SK-N-SH (cell line): Measurements from ENCODE around the gene CIB4. TPM values are rescaled to one million over a fixed set of nuclear protein-coding genes. Genes with fewer than 3 reads are reported as not detected.

Source experiments
- CTCF ChIA-PET: fragments of 300-600, 350-600 bp; formaldehyde crosslinking; extraction: SDS; loops from one replicate; lab custom pipeline; 2021; lab: Yijun Ruan, JAX
- POLR2A ChIA-PET: fragments of 350-600 bp; sonication (Branson Sonifier 250); formaldehyde crosslinking; extraction: SDS; loops from one replicate; lab custom pipeline; 2020; ENCODE audit warnings: antibody characterized with exemption, inconsistent platforms; lab: Yijun Ruan, JAX
- DNase-seq: peaks from one replicate; pipeline ENCODE4 v3.0.0; 2012
- H2AFZ ChIP-seq: fragments of 200-600 bp; sonication (generic); 2 replicates; pipeline ENCODE4 v1.8.1; 2016; ENCODE audit warnings: antibody characterized with exemption, mild to moderate bottlenecking, low read depth
- H3F3A ChIP-seq: fragments of 200-600 bp; sonication (generic); replicated peaks from 2 replicates; pipeline ENCODE3; 2016; ENCODE audit warnings: antibody characterized with exemption, mild to moderate bottlenecking; ENCODE audit not compliant: insufficient read depth
- H3K27ac ChIP-seq, 2 experiments: fragments of 200-500 bp in 1 of 2; fragments of 200-600 bp in 1 of 2; sonication (Bioruptor generic) in 1 of 2; sonication (generic), shearing (Covaris generic) in 1 of 2; 2 replicates each; pipeline versions ENCODE4 v1.5.1 to v1.6.1; 2014 to 2016; ENCODE audit warnings: low read depth in 2 of 2, inconsistent platforms in 1 of 2, low read length in 1 of 2, mild to moderate bottlenecking in 1 of 2, mixed read lengths in 1 of 2
- H3K27me3 ChIP-seq: fragments of 200-600 bp; sonication (generic), shearing (Covaris generic); 2 replicates; pipeline ENCODE4 v1.6.1; 2016; ENCODE audit warnings: mixed run types; ENCODE audit not compliant: insufficient read depth
- H3K36me3 ChIP-seq, 2 experiments: fragments of 200-500 bp in 1 of 2; fragments of 200-600 bp in 1 of 2; sonication (Bioruptor generic) in 1 of 2; sonication (generic) in 1 of 2; replicated peaks in 1 of 2; 2 replicates each; pipeline versions ENCODE3 to v1.5.1; 2014 to 2016; ENCODE audit warnings: low read length in 1 of 2, mild to moderate bottlenecking in 1 of 2; ENCODE audit not compliant: insufficient read depth in 2 of 2, control insufficient read depth in 1 of 2
- H3K4me1 ChIP-seq, 2 experiments: fragments of 200-500 bp in 1 of 2; fragments of 200-600 bp in 1 of 2; sonication (Bioruptor generic) in 1 of 2; sonication (generic), shearing (Covaris generic) in 1 of 2; 2 replicates each; pipeline versions ENCODE4 v1.5.1 to v1.6.1; 2014 to 2016; ENCODE audit warnings: low read depth in 1 of 2, low read length in 1 of 2, mixed run types in 1 of 2; ENCODE audit not compliant: insufficient read depth in 2 of 2, control insufficient read depth in 1 of 2
- H3K4me2 ChIP-seq: fragments of 200-600 bp; sonication (generic), shearing (Covaris generic); 2 replicates; pipeline ENCODE4 v1.6.1; 2017; ENCODE audit warnings: mixed run types
- H3K4me3 ChIP-seq, 2 experiments: fragments of 200-500 bp in 1 of 2; fragments of 200-600 bp in 1 of 2; sonication (Bioruptor generic) in 1 of 2; sonication (generic), shearing (Covaris generic) in 1 of 2; 2 replicates each; pipeline versions ENCODE4 v1.5.1 to v1.8.1; 2014 to 2016; ENCODE audit warnings: low read depth in 2 of 2, inconsistent platforms in 1 of 2, low read length in 1 of 2, mild to moderate bottlenecking in 1 of 2, mixed read lengths in 1 of 2, moderate library complexity in 1 of 2
- H3K79me2 ChIP-seq: fragments of 200-600 bp; sonication (generic); 2 replicates; pipeline ENCODE4 v1.8.1; 2017; ENCODE audit warnings: mild to moderate bottlenecking; ENCODE audit not compliant: insufficient read depth
- H3K9ac ChIP-seq: fragments of 200-600 bp; sonication (generic); 2 replicates; pipeline ENCODE4 v1.6.1; 2017; ENCODE audit warnings: mixed run types
- H3K9me2 ChIP-seq: fragments of 200-600 bp; sonication (generic); 2 replicates; pipeline ENCODE4 v1.6.1; 2017; ENCODE audit warnings: mixed run types
- H3K9me3 ChIP-seq: fragments of 200-600 bp; sonication (generic); 2 replicates; pipeline ENCODE4 v1.6.1; 2017; ENCODE audit warnings: mixed run types, mild to moderate bottlenecking, moderate library complexity
- H4K20me1 ChIP-seq: fragments of 200-600 bp; sonication (generic); 2 replicates; pipeline ENCODE4 v1.6.1; 2017; ENCODE audit warnings: mild to moderate bottlenecking, mixed run types; ENCODE audit not compliant: insufficient read depth
- EP300 ChIP-seq, 2 experiments: IDR thresholded peaks; 2 replicates each; pipeline versions ENCODE4 v1.4.0 to v1.6.1; 2012; ENCODE audit warnings: borderline replicate concordance in 1 of 2, low read depth in 1 of 2, low read length in 1 of 2
- EZH2phosphoT487 ChIP-seq: fragments of 200-600 bp; sonication (generic); IDR thresholded peaks from 2 replicates; pipeline ENCODE4 v1.6.1; 2017; ENCODE audit warnings: low read depth, mixed run types, mild to moderate bottlenecking, antibody characterized with exemption, moderate library complexity, borderline replicate concordance
- FOSL2 ChIP-seq: IDR thresholded peaks from 2 replicates; pipeline ENCODE4 v1.4.0; 2012; ENCODE audit warnings: low read depth, mild to moderate bottlenecking, moderate library complexity, borderline replicate concordance
- FOXJ3 ChIP-seq: sonication (generic); formaldehyde crosslinking; IDR thresholded peaks from 2 replicates; pipeline ENCODE4 v1.5.1; 2020; ENCODE audit warnings: mild to moderate bottlenecking, missing genetic modification reagents
- FOXM1 ChIP-seq: IDR thresholded peaks from 2 replicates; pipeline ENCODE4 v1.4.0; 2012; ENCODE audit warnings: low read depth, mild to moderate bottlenecking
- GATA2 ChIP-seq: sonication (generic); formaldehyde crosslinking; IDR thresholded peaks from 2 replicates; pipeline ENCODE4 v1.5.0; 2020; ENCODE audit warnings: mild to moderate bottlenecking, missing genetic modification reagents
- JUND ChIP-seq: IDR thresholded peaks from 2 replicates; pipeline ENCODE4 v1.4.0; 2012
- MAX ChIP-seq: IDR thresholded peaks from 2 replicates; pipeline ENCODE4 v1.4.0; 2012; ENCODE audit warnings: low read depth
- MEF2A ChIP-seq: IDR thresholded peaks from 2 replicates; pipeline ENCODE4 v1.4.0; 2012; ENCODE audit warnings: low read depth, borderline replicate concordance
- NRF1 ChIP-seq: IDR thresholded peaks from 2 replicates; pipeline ENCODE4 v1.6.1; 2012; ENCODE audit warnings: low read depth, mild to moderate bottlenecking, low read length
- POLR2AphosphoS5 ChIP-seq: IDR thresholded peaks from 2 replicates; pipeline ENCODE4 v1.6.1; 2012; ENCODE audit warnings: low read depth, low read length
- RAD21 ChIP-seq: IDR thresholded peaks from 2 replicates; pipeline ENCODE4 v1.6.1; 2012; ENCODE audit warnings: mild to moderate bottlenecking, low read length
- RCOR1 ChIP-seq: fragments of 150-350 bp; IDR thresholded peaks from 2 replicates; pipeline ENCODE4 v1.6.1; 2017; ENCODE audit warnings: antibody characterized with exemption, low read length
- SIN3A ChIP-seq: IDR thresholded peaks from 2 replicates; pipeline ENCODE4 v1.6.1; 2012; ENCODE audit warnings: low read depth, mild to moderate bottlenecking, low read length, moderate library complexity, borderline replicate concordance
- TCF12 ChIP-seq: IDR thresholded peaks from 2 replicates; pipeline ENCODE4 v1.4.0; 2012
- TEAD4 ChIP-seq: IDR thresholded peaks from 2 replicates; pipeline ENCODE4 v1.4.0; 2012; ENCODE audit warnings: mild to moderate bottlenecking, borderline replicate concordance; ENCODE audit not compliant: insufficient read depth
- USF1 ChIP-seq: IDR thresholded peaks from 2 replicates; pipeline ENCODE4 v1.4.0; 2012; ENCODE audit warnings: low read depth, borderline replicate concordance
- WGBS: methylation state at CpG from one replicate; pipeline ENCODE4 v1.1.6; 2017; ENCODE audit warnings: low lambda C conversion rate; 5-methylcytosine and 5-hydroxymethylcytosine counted together
- polyA plus RNA-seq, 3 experiments: library from polyadenylated mRNA; depleted of rRNA; stranded (reverse); fragments of >200 nt; gene quantifications; 2 replicates each; pipeline ENCODE4 v1.2.3, GENCODE V29; 2012
- TF ChIP-seq, protein P1 (sequence below): fragments of 150-350 bp; IDR thresholded peaks from 2 replicates; pipeline ENCODE4 v1.6.1; 2017; ENCODE audit warnings: antibody characterized with exemption, low read length, low read depth, borderline replicate concordance
- TF ChIP-seq, protein P2 (sequence below): fragments of 200-600 bp; sonication (generic); IDR thresholded peaks from 2 replicates; pipeline ENCODE4 v1.6.1; 2017; ENCODE audit warnings: antibody characterized with exemption, mild to moderate bottlenecking, moderate library complexity
- TF ChIP-seq, protein P3 (sequence below): IDR thresholded peaks from 2 replicates; pipeline ENCODE4 v1.4.0; 2012; ENCODE audit warnings: low read depth, borderline replicate concordance

The CIB4 gene
- polyA plus RNA-seq, 1 of the 3 experiments (the other 2 are of a cell fraction), result not detected

- no peak overlapping the region for H3K4me2 ChIP-seq
- CTCF ChIA-PET, result interaction anchor here (1.0 to 2.7 kb wide), 3 partner anchors 12 to 111 kb away, joined by 3 to 11 read pairs (median 4); no protein-coding TSS in a partner anchor
- no peaks in the 10 kb centered on the region for H3K9me2 ChIP-seq
- no peak overlapping the region for H2AFZ ChIP-seq
- H4K20me1 ChIP-seq, result no peaks in the 10 kb centered on the region
- no peak for DNase-seq
- H3K27me3 ChIP-seq, result 0 out of 2 replicates have a peak, but pooled peaks cover 26% of the 10 kb centered on the region
- no peak overlapping the region for H3K27ac ChIP-seq
- no peaks in the 10 kb centered on the region for H3K36me3 ChIP-seq
- H3K9me3 ChIP-seq, result no peaks in the 10 kb centered on the region
- no peaks in the 10 kb centered on the region for H3F3A ChIP-seq
- H3K4me3 ChIP-seq, result no peak overlapping the region
- 66% methylated on average over 9 of the region's 11 CpGs for WGBS
- TF ChIP-seq TEAD4 (no peak), RAD21 (no peak), EP300 (IDR thresholded peaks at IDR 0.05; ENCODE audit: borderline replicate concordance in 1 of 2, low read depth in 1 of 2, low read length in 1 of 2) (no peak), SIN3A (no peak), GATA2 (CRISPR knock-in tag) (no peak), USF1 (no peak), FOXJ3 (CRISPR knock-in tag) (no peak), POLR2AphosphoS5 (no peak), FOSL2 (no peak), EZH2phosphoT487 (no peak), NRF1 (no peak), JUND (no peak), TCF12 (no peak)
- TF ChIP-seq, protein P1, sequence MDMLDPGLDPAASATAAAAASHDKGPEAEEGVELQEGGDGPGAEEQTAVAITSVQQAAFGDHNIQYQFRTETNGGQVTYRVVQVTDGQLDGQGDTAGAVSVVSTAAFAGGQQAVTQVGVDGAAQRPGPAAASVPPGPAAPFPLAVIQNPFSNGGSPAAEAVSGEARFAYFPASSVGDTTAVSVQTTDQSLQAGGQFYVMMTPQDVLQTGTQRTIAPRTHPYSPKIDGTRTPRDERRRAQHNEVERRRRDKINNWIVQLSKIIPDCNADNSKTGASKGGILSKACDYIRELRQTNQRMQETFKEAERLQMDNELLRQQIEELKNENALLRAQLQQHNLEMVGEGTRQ, result no peak
- H3K4me1 ChIP-seq, result peaks cover 0 to 15% of the 10 kb centered on the region in 2 experiments; a peak in 1 of 4 replicates
- POLR2A ChIA-PET, result no interaction called here
- no peaks in the 10 kb centered on the region for H3K79me2 ChIP-seq
- no peak overlapping the region for H3K9ac ChIP-seq
Observed at GRCh38 chr2:26634636-26635230, 6.4 kb downstream of the CIB4 start.

DNA sequence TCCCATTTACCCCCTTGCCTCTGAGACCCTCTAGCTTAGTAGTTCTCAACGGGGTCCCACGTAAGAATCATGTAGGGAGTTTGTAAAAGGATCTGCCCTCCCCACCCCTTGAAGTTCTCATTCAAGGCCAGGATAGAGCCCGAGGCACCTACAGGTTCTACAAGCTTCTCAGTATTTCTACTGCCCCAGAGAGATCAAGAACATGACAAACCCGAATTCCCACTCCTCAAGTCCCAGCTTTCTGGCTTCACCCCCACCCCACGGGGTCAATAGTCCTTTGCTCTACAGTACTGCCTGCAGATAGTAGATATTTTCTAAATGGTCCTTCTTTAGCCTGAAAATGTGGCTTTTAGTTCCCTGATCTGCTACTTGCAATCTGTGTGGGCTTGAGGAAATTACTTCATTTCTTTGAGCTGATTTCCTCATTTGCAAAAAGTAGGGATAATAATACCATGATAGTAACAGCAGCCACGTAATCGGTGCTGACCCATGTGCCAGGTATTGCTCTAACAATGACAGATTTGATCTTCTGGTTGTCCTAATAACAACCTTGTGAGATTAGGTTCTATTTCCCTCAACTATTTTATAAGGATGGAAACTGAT, 7.1 kb downstream of the CIB4 start:
- Histone ChIP-seq H4K20me1 (no peaks in the 10 kb centered on the region), H3K27ac (no peak overlapping the region), H2AFZ (no peak overlapping the region), H3K27me3 (0 out of 2 replicates have a peak, but pooled peaks cover 26% of the 10 kb centered on the region), H3K36me3 (no peaks in the 10 kb centered on the region), H3K9me2 (no peaks in the 10 kb centered on the region), H3K9ac (no peak overlapping the region), H3K79me2 (no peaks in the 10 kb centered on the region), H3K4me2 (no peak overlapping the region), H3K4me1 (peaks cover 0 to 15% of the 10 kb centered on the region in 2 experiments; a peak in 1 of 4 replicates), H3K4me3 (no peak overlapping the region), H3F3A (no peaks in the 10 kb centered on the region), H3K9me3 (no peaks in the 10 kb centered on the region)
- POLR2A ChIA-PET, result no interaction called here
- no peak for DNase-seq
- CTCF ChIA-PET, result interaction anchor here (1.0 to 2.7 kb wide), 4 partner anchors 11 to 111 kb away, joined by 3 to 11 read pairs (median 4); no protein-coding TSS in a partner anchor
- 72% methylated on average over 7 of the region's 7 CpGs for WGBS
- TF ChIP-seq MAX (no peak), FOXM1 (no peak), FOSL2 (no peak), RCOR1 (no peak), MEF2A (no peak)
- TF ChIP-seq, protein P2, sequence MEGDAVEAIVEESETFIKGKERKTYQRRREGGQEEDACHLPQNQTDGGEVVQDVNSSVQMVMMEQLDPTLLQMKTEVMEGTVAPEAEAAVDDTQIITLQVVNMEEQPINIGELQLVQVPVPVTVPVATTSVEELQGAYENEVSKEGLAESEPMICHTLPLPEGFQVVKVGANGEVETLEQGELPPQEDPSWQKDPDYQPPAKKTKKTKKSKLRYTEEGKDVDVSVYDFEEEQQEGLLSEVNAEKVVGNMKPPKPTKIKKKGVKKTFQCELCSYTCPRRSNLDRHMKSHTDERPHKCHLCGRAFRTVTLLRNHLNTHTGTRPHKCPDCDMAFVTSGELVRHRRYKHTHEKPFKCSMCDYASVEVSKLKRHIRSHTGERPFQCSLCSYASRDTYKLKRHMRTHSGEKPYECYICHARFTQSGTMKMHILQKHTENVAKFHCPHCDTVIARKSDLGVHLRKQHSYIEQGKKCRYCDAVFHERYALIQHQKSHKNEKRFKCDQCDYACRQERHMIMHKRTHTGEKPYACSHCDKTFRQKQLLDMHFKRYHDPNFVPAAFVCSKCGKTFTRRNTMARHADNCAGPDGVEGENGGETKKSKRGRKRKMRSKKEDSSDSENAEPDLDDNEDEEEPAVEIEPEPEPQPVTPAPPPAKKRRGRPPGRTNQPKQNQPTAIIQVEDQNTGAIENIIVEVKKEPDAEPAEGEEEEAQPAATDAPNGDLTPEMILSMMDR, result no peak
- TF ChIP-seq, protein P1, result no peak
- TF ChIP-seq, protein P3, sequence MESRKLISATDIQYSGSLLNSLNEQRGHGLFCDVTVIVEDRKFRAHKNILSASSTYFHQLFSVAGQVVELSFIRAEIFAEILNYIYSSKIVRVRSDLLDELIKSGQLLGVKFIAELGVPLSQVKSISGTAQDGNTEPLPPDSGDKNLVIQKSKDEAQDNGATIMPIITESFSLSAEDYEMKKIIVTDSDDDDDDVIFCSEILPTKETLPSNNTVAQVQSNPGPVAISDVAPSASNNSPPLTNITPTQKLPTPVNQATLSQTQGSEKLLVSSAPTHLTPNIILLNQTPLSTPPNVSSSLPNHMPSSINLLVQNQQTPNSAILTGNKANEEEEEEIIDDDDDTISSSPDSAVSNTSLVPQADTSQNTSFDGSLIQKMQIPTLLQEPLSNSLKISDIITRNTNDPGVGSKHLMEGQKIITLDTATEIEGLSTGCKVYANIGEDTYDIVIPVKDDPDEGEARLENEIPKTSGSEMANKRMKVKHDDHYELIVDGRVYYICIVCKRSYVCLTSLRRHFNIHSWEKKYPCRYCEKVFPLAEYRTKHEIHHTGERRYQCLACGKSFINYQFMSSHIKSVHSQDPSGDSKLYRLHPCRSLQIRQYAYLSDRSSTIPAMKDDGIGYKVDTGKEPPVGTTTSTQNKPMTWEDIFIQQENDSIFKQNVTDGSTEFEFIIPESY, result no peak
